K562 (cell line): ENCODE results near the gene BRME1. TPM values are rescaled to one million over a fixed set of nuclear protein-coding genes. Genes with fewer than 3 reads are reported as not detected.

ENCODE experiments used
- ATAC-seq: fragments of 200-7000 bp; cut with Tn5 transposase; 3 replicates; pipeline ENCODE4 v1.9.1; 2020; ENCODE audit warnings: moderate library complexity
- BruUV-seq: library from RNA; stranded (reverse); fragments of 400-500 nt; replicated peaks from 2 replicates; lab custom pipeline; 2021; lab: Mats Ljungman, UMichigan
- CTCF ChIA-PET: fragments of 300-600 bp; formaldehyde crosslinking; extraction: SDS; loops from one replicate; lab custom pipeline; 2021; ENCODE audit warnings: low intra/inter-chr PET ratio; lab: Yijun Ruan, JAX
- POLR2A ChIA-PET: fragments of 300-600, 350-650 bp; sonication (Branson Sonifier 250); formaldehyde crosslinking; extraction: SDS; loops from one replicate; lab custom pipeline; 2021; ENCODE audit warnings: antibody characterized with exemption, inconsistent platforms; lab: Yijun Ruan, JAX
- DNase-seq, 4 experiments: peaks; one replicate each; pipeline versions ENCODE4 v3.0.0 to v3.0.0-alpha.2; 2011 to 2018; ENCODE audit warnings: low spot score in 3 of 4, mixed read lengths in 3 of 4; ENCODE audit errors: extremely low read depth in 1 of 4
- FAIRE-seq: peaks from 2 replicates; lab custom pipeline; 2011; peaks lifted over from hg19 to GRCh38; lab: Jason Lieb, UNC
- H2AFZ ChIP-seq: 2 replicates; pipeline ENCODE4 v1.6.0; 2011; ENCODE audit warnings: low read depth, low read length, control low read depth, inconsistent platforms
- H3K27ac ChIP-seq: fragments of 200-600 bp; 3 replicates; pipeline ENCODE4 v1.8.0; 2011; ENCODE audit warnings: low read depth, mild to moderate bottlenecking, control low read depth, inconsistent platforms, low read length, moderate library complexity, mixed read lengths; ENCODE audit errors: extremely low read depth
- H3K27me3 ChIP-seq, 2 experiments: fragments of 300-600 bp in 1 of 2; 2 replicates in 1 of 2; 3 replicates in 1 of 2; pipeline versions ENCODE4 v1.6.0 to v1.8.0; 2011; ENCODE audit warnings: inconsistent platforms in 2 of 2, low read length in 2 of 2, mild to moderate bottlenecking in 1 of 2, mixed read lengths in 1 of 2, moderate library complexity in 1 of 2; ENCODE audit not compliant: control insufficient read depth in 2 of 2, insufficient read depth in 2 of 2
- H3K36me3 ChIP-seq: fragments of 300-600 bp; 3 replicates; pipeline ENCODE4 v1.8.0; 2011; ENCODE audit warnings: mild to moderate bottlenecking, low read length, inconsistent platforms; ENCODE audit not compliant: control insufficient read depth, insufficient read depth
- H3K4me1 ChIP-seq, 2 experiments: fragments of 200-600 bp in 1 of 2; replicated peaks in 1 of 2; 2 replicates in 1 of 2; 3 replicates in 1 of 2; pipeline versions ENCODE4 v1.5.1 to v1.8.0; 2011; ENCODE audit warnings: inconsistent platforms in 2 of 2, low read length in 2 of 2, mild to moderate bottlenecking in 1 of 2, mixed read lengths in 1 of 2, moderate library complexity in 1 of 2; ENCODE audit not compliant: control insufficient read depth in 2 of 2, insufficient read depth in 2 of 2
- H3K4me2 ChIP-seq: 2 replicates; pipeline ENCODE4 v1.6.1; 2011; ENCODE audit warnings: low read length, control low read depth, inconsistent platforms, mixed read lengths; ENCODE audit not compliant: insufficient read depth
- H3K4me3 ChIP-seq: fragments of 200-600 bp; sonication (generic), shearing (Covaris generic); 2 replicates; pipeline ENCODE4 v1.5.1; 2016; ENCODE audit warnings: control low read depth, inconsistent platforms
- H3K79me2 ChIP-seq: fragments of 200-600 bp; 3 replicates; pipeline ENCODE4 v1.8.0; 2011; ENCODE audit warnings: low read length, inconsistent platforms; ENCODE audit not compliant: control insufficient read depth, insufficient read depth
- H3K9ac ChIP-seq, 2 experiments: 2 replicates each; pipeline versions ENCODE4 v1.6.0 to v1.6.1; 2011; ENCODE audit warnings: low read depth in 2 of 2, low read length in 2 of 2, control low read depth in 1 of 2, inconsistent platforms in 1 of 2, mild to moderate bottlenecking in 1 of 2, mixed read lengths in 1 of 2; ENCODE audit not compliant: insufficient read depth in 1 of 2
- H3K9me1 ChIP-seq: one replicate; pipeline ENCODE4 v1.6.0; 2011; ENCODE audit warnings: inconsistent platforms, mild to moderate bottlenecking, low read length, moderate library complexity; ENCODE audit not compliant: control insufficient read depth, insufficient read depth
- H3K9me3 ChIP-seq: replicated peaks from 2 replicates; pipeline ENCODE4 v1.5.1; 2011; ENCODE audit warnings: low read depth, low read length, inconsistent platforms; ENCODE audit not compliant: control insufficient read depth, insufficient read depth
- H4K20me1 ChIP-seq: replicated peaks from 2 replicates; pipeline ENCODE4 v1.6.1; 2011; ENCODE audit warnings: low read length, inconsistent platforms, mixed read lengths; ENCODE audit not compliant: control insufficient read depth, insufficient read depth
- NONO ChIP-seq, 2 experiments: fragments of 200-400 bp in 1 of 2; fragments of 450-650 bp in 1 of 2; formaldehyde crosslinking in 1 of 2; IDR thresholded peaks; 2 replicates each; pipeline ENCODE4 v1.6.1; 2017; ENCODE audit warnings: low read depth in 2 of 2, mild to moderate bottlenecking in 2 of 2, moderate library complexity in 2 of 2, low read length in 1 of 2
- NR2C1 ChIP-seq, 2 experiments: fragments of 450-650 bp; IDR thresholded peaks; 2 replicates each; pipeline ENCODE4 v1.6.1; 2017; ENCODE audit warnings: mild to moderate bottlenecking in 2 of 2, antibody characterized with exemption in 1 of 2, inconsistent platforms in 1 of 2, missing compliant biosample characterization in 1 of 2, missing genetic modification characterization in 1 of 2
- PRDM10 ChIP-seq: fragments of 450-650 bp; IDR thresholded peaks from 2 replicates; pipeline ENCODE4 v1.6.1; 2018; ENCODE audit not compliant: partially characterized antibody
- PRPF4 ChIP-seq: fragments of 200-400 bp; formaldehyde crosslinking; IDR thresholded peaks from one replicate; pipeline ENCODE4 v1.6.1; 2017; ENCODE audit warnings: low read length, low read depth, mild to moderate bottlenecking; ENCODE audit not compliant: insufficient read depth, poor library complexity, severe bottlenecking
- SRSF3 ChIP-seq: fragments of 200-400 bp; formaldehyde crosslinking; IDR thresholded peaks from 2 replicates; pipeline ENCODE4 v1.6.1; 2016; ENCODE audit warnings: mild to moderate bottlenecking, low read length, moderate library complexity; ENCODE audit not compliant: insufficient read depth
- whole genome bisulfite sequencing: fragments of 100-300 bp; shearing (Covaris generic); methylation state at CpG from one replicate; pipeline ENCODE4 v1.1.6; 2016; ENCODE audit warnings: low coverage, mixed read lengths; ENCODE audit not compliant: insufficient coverage; ENCODE audit errors: missing lambda C conversion rate; 5-methylcytosine and 5-hydroxymethylcytosine counted together
- in situ Hi-C: fragments of 300-500 bp; cut with MboI; formaldehyde crosslinking; loops from 4 replicates; pipeline ENCODE4 v1.15.0; 2018; ENCODE audit warnings: inconsistent platforms, mixed read lengths
- intact Hi-C: fragments of 100-400 bp; cut with micrococcal nuclease; formaldehyde crosslinking; loops from 2 replicates; pipeline ENCODE4 v1.14.2; 2022
- polyA plus RNA-seq, 8 experiments: library from polyadenylated mRNA; depleted of rRNA in 4 of 8; stranded (reverse) in 5 of 8; unstranded in 3 of 8; fragments of >200 nt; fragmentation: Nextera tagmentation in 2 of 8; fragmentation: Illumina TruSeq in 1 of 8; extraction: Ambion mirVana in 2 of 8; extraction: Trizol in 1 of 8; gene quantifications; 2 replicates each; pipeline versions ENCODE4 v1.2.1 to v1.2.3, GENCODE V29; 2011 to 2014; ENCODE audit warnings: inconsistent platforms in 1 of 8, missing spikeins in 1 of 8
- total RNA-seq, 7 experiments: library from RNA; depleted of rRNA in 6 of 7; stranded (reverse); fragments of >200 nt in 6 of 7; fragmentation: Illumina TruSeq in 2 of 7; extraction: Trizol in 2 of 7; gene quantifications; 2 replicates each; pipeline versions ENCODE4 v1.2.1 to v1.2.3, GENCODE V29; 2011 to 2021; ENCODE audit warnings: low replicate concordance in 1 of 7

BRME1 gene
- total and polyA plus RNA-seq, 9 of the 15 experiments (the other 6 are each of a cell fraction or from before 2014, with no cell fraction given): 0.75 to 6.1 (median 3.6) TPM

- peaks cover 37 to 87% of the 10 kb centered on the region in 2 experiments for H3K4me1 ChIP-seq
- peaks cover 23% of the 10 kb centered on the region; the same call in 2 of the 3 replicates for H3K36me3 ChIP-seq
- BruUV-seq: no TSS peak
- DNase-seq (no peak), FAIRE-seq (no peak)
- POLR2A ChIA-PET: interaction anchor here (0.6 to 1.5 kb wide), 9 partner anchors 8 to 202 kb away, joined by 3 to 5 read pairs (median 3); a partner anchor contains a TSS
- H3K9me3 ChIP-seq: no peaks in the 10 kb centered on the region
- 0 out of 2 replicates have a peak, but pooled peaks cover 3% of the 10 kb centered on the region for H4K20me1 ChIP-seq
- no peak overlapping the region for H2AFZ ChIP-seq
- H3K9me1 ChIP-seq: no peaks in the 10 kb centered on the region
- no peaks in the 10 kb centered on the region for H3K27me3 ChIP-seq
- peaks cover 70% of the 10 kb centered on the region for H3K79me2 ChIP-seq
- peak overlapping the region; percentile 72 for H3K4me3 ChIP-seq
- H3K9ac ChIP-seq: peak overlapping the region; percentile 91 to 98
- no peak for TF ChIP-seq SRSF3
- no peak for TF ChIP-seq NR2C1 (IDR thresholded peaks at IDR 0.05)
- TF ChIP-seq NR2C1 (tag; IDR thresholded peaks at IDR 0.05): 0 out of 2 replicates have a peak, but pooled peaks have one; percentile 17
- peak; percentile 26 for TF ChIP-seq PRPF4
- 0 out of 4 replicates have a peak, but pooled peaks of 1 of the 2 experiments have one; percentile 36 for TF ChIP-seq NONO (IDR thresholded peaks at IDR 0.05; ENCODE audit: low read depth in 2 of 2, low read length in 1 of 2)
- peak; percentile 73 for TF ChIP-seq PRDM10
- TF ChIP-seq, all 486 proteins: peak for 4
- CTCF ChIA-PET: no interaction called here
- WGBS: 2% methylated on average over 6 of the region's 6 CpGs
- intact Hi-C loops (no loop called here), in situ Hi-C loops (loop anchor here (10.0 kb wide), 1 partner anchor 565 kb away; no protein-coding TSS in a partner anchor)
- Histone ChIP-seq H3K4me2 (peak overlapping the region; percentile 92), H3K27ac (peak overlapping the region; percentile 97)
- ATAC-seq: no peak
These were observed 66.0 kb downstream of the BRME1 start for GRCh38 chr19:13839938-13840304.
